Measurements from ENCODE around the gene OSBPL1A. TPM values are rescaled to one million over a fixed set of nuclear protein-coding genes. Genes with fewer than 3 reads are reported as not detected.

The OSBPL1A gene
- total RNA-seq, 2 donors from 2014 or later, result 29.7 to 36.9 TPM

GRCh38 chr18:24270358-24270936, 127.2 kb downstream of the OSBPL1A start:
- no peak for DNase-seq
- Histone ChIP-seq H3K4me3 (ENCODE audit: low read length) (peak overlapping the region; percentile 98), H3K4me1 (ENCODE audit: control insufficient read depth, insufficient read depth, low read length) (peaks cover 8% of the 10 kb centered on the region), H3K27ac (ENCODE audit: low read depth, low read length) (no peak overlapping the region), H3K9ac (ENCODE audit: extremely low read depth, low read length, poor library complexity, severe bottlenecking) (peak overlapping the region; percentile 67), H3K36me3 (ENCODE audit: control insufficient read depth, insufficient read depth, low read length) (no peaks in the 10 kb centered on the region), H3K9me3 (ENCODE audit: control insufficient read depth, low read length) (no peaks in the 10 kb centered on the region), H3K27me3 (ENCODE audit: control insufficient read depth, insufficient read depth, low read length, poor library complexity, severe bottlenecking) (no peaks in the 10 kb centered on the region)
- H3K36me3 Mint-ChIP-seq (ENCODE audit: low read depth), result no peaks in the 10 kb centered on the region
- no peaks in the 10 kb centered on the region for H3K9me3 Mint-ChIP-seq
- H3K4me3 Mint-ChIP-seq, result peak overlapping the region; percentile 92
- no peaks in the 10 kb centered on the region for H3K27me3 Mint-ChIP-seq (ENCODE audit: insufficient read depth)
- peaks cover 25% of the 10 kb centered on the region for H3K4me1 Mint-ChIP-seq
- no peak overlapping the region for H3K27ac Mint-ChIP-seq
- 42 to 80% methylated on average over 1 to 4 of the region's 4 CpGs for WGBS, 2 experiments (ENCODE audit: insufficient coverage in 1 of 2, insufficient read length in 1 of 2)
- TF ChIP-seq CTCF (conservative IDR thresholded peaks at IDR 0.05), result no peak

GRCh38 chr18:24268784-24269550, 128.7 kb downstream of the OSBPL1A start:
- Mint-ChIP-seq H3K27me3 (ENCODE audit: insufficient read depth) (no peaks in the 10 kb centered on the region), H3K4me1 (peaks cover 25% of the 10 kb centered on the region), H3K9me3 (no peaks in the 10 kb centered on the region), H3K27ac (no peak overlapping the region), H3K4me3 (no peak overlapping the region), H3K36me3 (ENCODE audit: low read depth) (no peaks in the 10 kb centered on the region)
- Histone ChIP-seq H3K27ac (ENCODE audit: low read depth, low read length) (no peak overlapping the region), H3K9me3 (ENCODE audit: control insufficient read depth, low read length) (no peaks in the 10 kb centered on the region), H3K4me3 (ENCODE audit: low read length) (peak overlapping the region; percentile 42), H3K36me3 (ENCODE audit: control insufficient read depth, insufficient read depth, low read length) (no peaks in the 10 kb centered on the region), H3K4me1 (ENCODE audit: control insufficient read depth, insufficient read depth, low read length) (peaks cover 8% of the 10 kb centered on the region), H3K9ac (ENCODE audit: extremely low read depth, low read length, poor library complexity, severe bottlenecking) (no peak overlapping the region), H3K27me3 (ENCODE audit: control insufficient read depth, insufficient read depth, low read length, poor library complexity, severe bottlenecking) (no peaks in the 10 kb centered on the region)
- DNase-seq, result no peak
- 86% methylated on average over 6 to 10 of the region's 10 CpGs for WGBS, 2 experiments (ENCODE audit: insufficient coverage in 1 of 2, insufficient read length in 1 of 2)
- TF ChIP-seq CTCF (conservative IDR thresholded peaks at IDR 0.05), result no peak

- no peak for DNase-seq
- no peaks in the 10 kb centered on the region for H3K9me3 Mint-ChIP-seq
- H3K36me3 ChIP-seq (ENCODE audit: control insufficient read depth, insufficient read depth, low read length), result no peaks in the 10 kb centered on the region
- H3K27ac Mint-ChIP-seq, result no peak overlapping the region
- peaks cover 25% of the 10 kb centered on the region for H3K4me1 Mint-ChIP-seq
- WGBS, 2 experiments (ENCODE audit: insufficient coverage in 1 of 2, insufficient read length in 1 of 2), result 96% methylated on average over 1 of the region's 1 CpG; no CpG with 5 or more reads in 1 of the 2 experiments
- no peaks in the 10 kb centered on the region for H3K27me3 ChIP-seq (ENCODE audit: control insufficient read depth, insufficient read depth, low read length, poor library complexity, severe bottlenecking)
- H3K36me3 Mint-ChIP-seq (ENCODE audit: low read depth), result no peaks in the 10 kb centered on the region
- no peak overlapping the region for H3K4me3 ChIP-seq (ENCODE audit: low read length)
- TF ChIP-seq CTCF (conservative IDR thresholded peaks at IDR 0.05), result no peak
- H3K9me3 ChIP-seq (ENCODE audit: control insufficient read depth, low read length), result no peaks in the 10 kb centered on the region
- H3K27ac ChIP-seq (ENCODE audit: low read depth, low read length), result no peak overlapping the region
- peaks cover 8% of the 10 kb centered on the region for H3K4me1 ChIP-seq (ENCODE audit: control insufficient read depth, insufficient read depth, low read length)
- no peak overlapping the region for H3K4me3 Mint-ChIP-seq
- no peaks in the 10 kb centered on the region for H3K27me3 Mint-ChIP-seq (ENCODE audit: insufficient read depth)
- H3K9ac ChIP-seq (ENCODE audit: extremely low read depth, low read length, poor library complexity, severe bottlenecking), result no peak overlapping the region
Measured at GRCh38 chr18:24267878-24268277, 129.7 kb downstream of the OSBPL1A start.
